ENCODE measurements around the gene NPNT. TPM values are rescaled to one million over a fixed set of nuclear protein-coding genes. Genes with fewer than 3 reads are reported as not detected.

The NPNT gene
- total RNA-seq, 1 experiment from 2014 or later, result 0.20 TPM

DNA sequence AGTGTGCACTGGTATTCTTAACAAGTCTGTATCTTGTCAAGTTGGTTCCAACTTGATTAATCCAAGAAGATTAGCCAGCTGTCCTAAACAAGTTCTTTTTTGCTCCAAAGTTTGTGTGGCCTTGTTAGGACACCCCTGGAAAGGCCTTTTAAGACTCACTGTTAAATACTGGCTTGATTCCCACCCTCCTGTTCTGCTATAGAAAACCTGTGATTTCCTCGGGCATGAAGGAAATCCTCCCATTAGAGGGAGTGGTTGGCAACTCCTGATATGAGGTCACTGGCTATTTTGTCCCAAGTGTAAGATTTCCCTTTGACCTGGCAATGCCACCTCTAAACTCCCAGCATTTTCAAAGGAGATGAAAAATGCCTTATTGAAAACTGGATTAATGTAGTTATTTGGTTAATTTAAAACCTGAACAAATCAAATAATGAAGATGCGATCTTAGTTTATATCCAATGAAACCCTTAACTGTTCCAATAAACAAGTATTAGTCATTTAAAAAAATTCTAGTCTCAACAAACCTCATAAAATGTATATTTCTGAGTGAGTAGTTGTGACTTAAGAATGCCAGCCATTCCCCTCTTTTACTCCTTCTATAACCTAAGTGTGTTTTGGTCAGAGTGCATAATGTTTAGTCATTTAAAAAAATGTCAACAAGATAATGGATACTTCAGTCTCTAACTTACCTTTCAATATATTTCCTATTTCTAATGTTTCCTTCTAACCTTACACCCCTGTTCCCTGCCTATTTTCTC lies 94.4 kb downstream of the NPNT start:
- Histone ChIP-seq H3K79me2 (ENCODE audit: low read depth) (no peaks in the 10 kb centered on the region), H4K20me1 (ENCODE audit: insufficient read depth) (no peaks in the 10 kb centered on the region), H3K27ac (no peak overlapping the region), H3K4me2 (no peak overlapping the region), H3K9me2 (ENCODE audit: insufficient read depth) (no peaks in the 10 kb centered on the region), H2AFZ (no peak overlapping the region), H3K9me3 (ENCODE audit: insufficient read depth, low read depth) (no peaks in the 10 kb centered on the region), H3K4me1 (replicated peaks; ENCODE audit: insufficient read depth) (0 out of 2 replicates have a peak, but pooled peaks cover 8% of the 10 kb centered on the region), H3K4me3 (no peak overlapping the region), H3K27me3 (ENCODE audit: insufficient read depth, low read depth) (no peaks in the 10 kb centered on the region), H3K36me3 (ENCODE audit: low read depth) (no peaks in the 10 kb centered on the region), H3F3A (ENCODE audit: insufficient read depth, low read depth) (no peaks in the 10 kb centered on the region)
- ChIA-PET POLR2A (ENCODE audit: unreplicated experiment) (no interaction called here), CTCF (no interaction called here)
- intact Hi-C loops (cut with micrococcal nuclease; ENCODE audit: unreplicated experiment), result no loop called here
- no peak for TF ChIP-seq EZH2 (IDR thresholded peaks at IDR 0.05; ENCODE audit: low read depth)
- TF ChIP-seq, protein P1, sequence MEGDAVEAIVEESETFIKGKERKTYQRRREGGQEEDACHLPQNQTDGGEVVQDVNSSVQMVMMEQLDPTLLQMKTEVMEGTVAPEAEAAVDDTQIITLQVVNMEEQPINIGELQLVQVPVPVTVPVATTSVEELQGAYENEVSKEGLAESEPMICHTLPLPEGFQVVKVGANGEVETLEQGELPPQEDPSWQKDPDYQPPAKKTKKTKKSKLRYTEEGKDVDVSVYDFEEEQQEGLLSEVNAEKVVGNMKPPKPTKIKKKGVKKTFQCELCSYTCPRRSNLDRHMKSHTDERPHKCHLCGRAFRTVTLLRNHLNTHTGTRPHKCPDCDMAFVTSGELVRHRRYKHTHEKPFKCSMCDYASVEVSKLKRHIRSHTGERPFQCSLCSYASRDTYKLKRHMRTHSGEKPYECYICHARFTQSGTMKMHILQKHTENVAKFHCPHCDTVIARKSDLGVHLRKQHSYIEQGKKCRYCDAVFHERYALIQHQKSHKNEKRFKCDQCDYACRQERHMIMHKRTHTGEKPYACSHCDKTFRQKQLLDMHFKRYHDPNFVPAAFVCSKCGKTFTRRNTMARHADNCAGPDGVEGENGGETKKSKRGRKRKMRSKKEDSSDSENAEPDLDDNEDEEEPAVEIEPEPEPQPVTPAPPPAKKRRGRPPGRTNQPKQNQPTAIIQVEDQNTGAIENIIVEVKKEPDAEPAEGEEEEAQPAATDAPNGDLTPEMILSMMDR (conservative IDR thresholded peaks at IDR 0.05), result no peak
- no peak for DNase-seq
- no TSS peak for BruUV-seq (replicated peaks)

DNA sequence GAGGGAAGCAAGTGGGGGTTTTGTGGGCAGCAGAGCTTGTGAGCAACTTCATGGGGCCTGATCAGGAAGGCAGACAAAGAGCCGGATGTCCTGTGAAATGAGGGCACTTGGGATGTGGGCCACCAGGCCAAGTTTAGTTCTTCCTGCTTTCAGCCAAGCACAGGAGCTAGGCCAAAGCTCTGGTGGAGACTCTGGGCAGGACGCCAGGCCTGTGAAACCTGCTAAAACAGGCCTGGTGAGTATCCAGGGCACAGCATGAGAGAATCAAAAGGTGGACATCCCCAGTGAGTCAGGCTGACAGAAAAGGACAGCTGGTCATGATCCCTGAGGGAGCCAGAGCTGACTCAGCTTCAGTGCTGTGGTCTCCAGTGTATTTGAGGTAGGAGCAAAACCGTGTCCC lies 95.7 kb downstream of the NPNT start:
- peak; percentile 64 to 81 for DNase-seq
- no peak overlapping the region for H3K4me3 ChIP-seq
- H3K79me2 ChIP-seq (ENCODE audit: low read depth), result no peaks in the 10 kb centered on the region
- BruUV-seq (replicated peaks), result no TSS peak
- H3K27ac ChIP-seq, result no peak overlapping the region
- H3K4me2 ChIP-seq, result no peak overlapping the region
- no peaks in the 10 kb centered on the region for H3K27me3 ChIP-seq (ENCODE audit: insufficient read depth, low read depth)
- intact Hi-C loops (cut with micrococcal nuclease; ENCODE audit: unreplicated experiment), result no loop called here
- CTCF ChIA-PET, result no interaction called here
- no peaks in the 10 kb centered on the region for H3K9me3 ChIP-seq (ENCODE audit: insufficient read depth, low read depth)
- H3K36me3 ChIP-seq (ENCODE audit: low read depth), result no peaks in the 10 kb centered on the region
- H3F3A ChIP-seq (ENCODE audit: insufficient read depth, low read depth), result no peaks in the 10 kb centered on the region
- POLR2A ChIA-PET (ENCODE audit: unreplicated experiment), result no interaction called here
- H3K4me1 ChIP-seq (replicated peaks; ENCODE audit: insufficient read depth), result 0 out of 2 replicates have a peak, but pooled peaks cover 8% of the 10 kb centered on the region
- no peaks in the 10 kb centered on the region for H3K9me2 ChIP-seq (ENCODE audit: insufficient read depth)
- no peak overlapping the region for H2AFZ ChIP-seq
- H4K20me1 ChIP-seq (ENCODE audit: insufficient read depth), result no peaks in the 10 kb centered on the region
- TF ChIP-seq EZH2 (IDR thresholded peaks at IDR 0.05; ENCODE audit: low read depth), result no peak
- TF ChIP-seq, protein P1 (conservative IDR thresholded peaks at IDR 0.05), result no peak

DNA sequence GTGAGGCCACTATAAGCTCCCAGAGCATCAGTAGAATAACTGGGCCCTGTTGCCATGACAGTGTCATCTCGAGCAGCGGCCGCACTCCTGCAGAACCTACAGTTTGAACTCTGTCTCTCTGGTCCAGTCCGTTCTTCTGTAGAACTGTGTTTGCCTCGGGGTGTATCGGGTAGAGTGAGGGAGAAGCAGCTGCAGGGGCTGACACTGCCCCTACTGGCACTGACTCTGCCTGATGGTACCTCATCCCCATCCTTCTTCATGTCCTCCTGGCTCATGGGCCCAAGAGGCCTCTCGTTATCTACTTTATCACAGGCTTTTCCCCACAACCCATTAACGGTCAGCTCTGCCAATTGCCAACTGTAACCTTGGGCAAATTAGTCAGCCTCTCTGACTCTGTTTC lies 96.5 kb downstream of the NPNT start:
- no peaks in the 10 kb centered on the region for H3K79me2 ChIP-seq (ENCODE audit: low read depth)
- H3K9me2 ChIP-seq (ENCODE audit: insufficient read depth), result no peaks in the 10 kb centered on the region
- BruUV-seq (replicated peaks), result no TSS peak
- no peak overlapping the region for H3K27ac ChIP-seq
- H3K27me3 ChIP-seq (ENCODE audit: insufficient read depth, low read depth), result no peaks in the 10 kb centered on the region
- H3K4me2 ChIP-seq, result no peak overlapping the region
- H2AFZ ChIP-seq, result no peak overlapping the region
- no peaks in the 10 kb centered on the region for H4K20me1 ChIP-seq (ENCODE audit: insufficient read depth)
- ChIA-PET CTCF (no interaction called here), POLR2A (ENCODE audit: unreplicated experiment) (no interaction called here)
- H3F3A ChIP-seq (ENCODE audit: insufficient read depth, low read depth), result no peaks in the 10 kb centered on the region
- no peaks in the 10 kb centered on the region for H3K36me3 ChIP-seq (ENCODE audit: low read depth)
- TF ChIP-seq, protein P1 (conservative IDR thresholded peaks at IDR 0.05), result no peak
- no peak for TF ChIP-seq EZH2 (IDR thresholded peaks at IDR 0.05; ENCODE audit: low read depth)
- 0 out of 2 replicates have a peak, but pooled peaks cover 8% of the 10 kb centered on the region for H3K4me1 ChIP-seq (replicated peaks; ENCODE audit: insufficient read depth)
- H3K9me3 ChIP-seq (ENCODE audit: insufficient read depth, low read depth), result no peaks in the 10 kb centered on the region
- no peak overlapping the region for H3K4me3 ChIP-seq
- no peak for DNase-seq
- intact Hi-C loops (cut with micrococcal nuclease; ENCODE audit: unreplicated experiment), result no loop called here
